Motor neuron (in vitro differentiated cells): ENCODE data around the gene CNR2. TPM values are rescaled to one million over a fixed set of nuclear protein-coding genes. Genes with fewer than 3 reads are reported as not detected.
"Not testable (repeated sequence)": the region's sequence is repeated elsewhere in the genome, so short reads cannot be mapped to it uniquely, and the experiment has no call there.

Experiments used
- ATAC-seq, 8 experiments: fragments of 200-7000 bp; cut with Tn5 transposase; replicated peaks in 6 of 8; 2 replicates each; pipeline ENCODE4 v1.8.0; 2021; ENCODE audit warnings: mild to moderate bottlenecking in 8 of 8, moderate library complexity in 8 of 8
- H3K27ac ChIP-seq, 2 donors: fragments of 250-450 bp; sonication (Bioruptor Pico); 2 replicates each; pipeline ENCODE4 v1.9.0; 2021; ENCODE audit warnings: antibody characterized with exemption in 2 of 2, mild to moderate bottlenecking in 2 of 2, moderate library complexity in 1 of 2
- H3K4me1 ChIP-seq, 2 donors: fragments of 250-450 bp; sonication (Bioruptor Pico); replicated peaks in 1 of 2; 2 replicates each; pipeline ENCODE4 v1.6.1; 2021; ENCODE audit warnings: antibody characterized with exemption in 2 of 2, mild to moderate bottlenecking in 2 of 2, moderate library complexity in 1 of 2
- H3K4me3 ChIP-seq, 5 donors: fragments of 250-450 bp; sonication (Bioruptor Pico); 2 replicates each; pipeline ENCODE4 v1.9.0; 2021; ENCODE audit warnings: antibody characterized with exemption in 5 of 5, mild to moderate bottlenecking in 5 of 5, moderate library complexity in 4 of 5
- WGBS, 10 experiments: fragments of 450-650 bp; shearing (Covaris generic); methylation state at CpG; one replicate each; pipeline ENCODE4 v1.0.0; 2022; 5-methylcytosine and 5-hydroxymethylcytosine counted together
- in situ Hi-C, 9 experiments: fragments of 400-800 bp; cut with MboI; loops; one replicate each; pipeline ENCODE4 v1.15.0; 2021; ENCODE audit warnings: low sequenced_read_pairs in 9 of 9, low pct_unique_long_range_greater_than_20kb in 2 of 9; ENCODE audit not compliant: unreplicated experiment in 9 of 9
- total RNA-seq, 8 experiments: library from RNA; unstranded; fragments of 300-600 nt; gene quantifications; 2 replicates each; pipeline versions ENCODE4 v1.2.3 to v1.2.4, GENCODE V29; 2022

The CNR2 gene
- total RNA-seq, 8 experiments from 2014 or later = 0.09 to 0.57 (median 0.11) TPM; not detected in 4

- in situ Hi-C loops = no loop called here
- ATAC-seq = no peak
- Histone ChIP-seq H3K27ac (no peak overlapping the region), H3K4me1 (peaks cover 4 to 6% of the 10 kb centered on the region in 2 donors), H3K4me3 (no peak overlapping the region)
- WGBS, 10 experiments = 69 to 100% (median 89%) methylated on average over 2 to 13 of the region's 13 CpGs; no CpG with 5 or more reads in 2 of the 10 experiments
Observed at GRCh38 chr1:23864801-23865542, 48.2 kb downstream of the CNR2 start.

- no peak for ATAC-seq
- 28 to 100% (median 61%) methylated on average over 1 to 3 of the region's 3 CpGs; no CpG with 5 or more reads in 1 of the 10 experiments for WGBS, 10 experiments
- no peak overlapping the region for H3K27ac ChIP-seq
- in situ Hi-C loops = no loop called here
- peaks cover 4 to 6% of the 10 kb centered on the region in 2 donors for H3K4me1 ChIP-seq
- H3K4me3 ChIP-seq = no peak overlapping the region
Observed at GRCh38 chr1:23862640-23863039, 50.5 kb downstream of the CNR2 start.

- Histone ChIP-seq H3K27ac (no peak overlapping the region), H3K4me1 (no peaks in the 10 kb centered on the region), H3K4me3 (no peak overlapping the region)
- 0 to 29% (median 5%) methylated on average over 1 to 2 of the region's 2 CpGs; no CpG with 5 or more reads in 3 of the 10 experiments for WGBS, 10 experiments
- peak in 3 of 8 experiments; percentile 30 to 63 (median 48) for ATAC-seq
- in situ Hi-C loops = no loop called here
Observed at GRCh38 chr1:23854568-23854967, 58.6 kb downstream of the CNR2 start.

GRCh38 chr1:23853124-23853523 lies 60.0 kb downstream of the CNR2 start:
- in situ Hi-C loops, H3K27ac ChIP-seq, ATAC-seq, H3K4me1 ChIP-seq, H3K4me3 ChIP-seq: not testable (repeated sequence)
- no CpG with 5 or more reads among the region's 34 CpGs for WGBS, 10 experiments

- H3K4me3 ChIP-seq, in situ Hi-C loops, H3K27ac ChIP-seq, ATAC-seq, H3K4me1 ChIP-seq: not testable (repeated sequence)
Observed at GRCh38 chr1:23851406-23851805, 61.8 kb downstream of the CNR2 start.

GRCh38 chr1:23848673-23849616 lies 64.2 kb downstream of the CNR2 start:
- ATAC-seq = no peak
- in situ Hi-C loops = no loop called here
- WGBS, 10 experiments = 62 to 100% (median 89%) methylated on average over 1 to 11 of the region's 12 CpGs; no CpG with 5 or more reads in 1 of the 10 experiments
- no peak overlapping the region for H3K4me3 ChIP-seq
- H3K4me1 ChIP-seq = no peaks in the 10 kb centered on the region
- H3K27ac ChIP-seq = no peak overlapping the region

GRCh38 chr1:23847482-23848095 lies 65.6 kb downstream of the CNR2 start:
- ATAC-seq, H3K27ac ChIP-seq, in situ Hi-C loops, H3K4me1 ChIP-seq, H3K4me3 ChIP-seq: not testable (repeated sequence)
- WGBS, 10 experiments = 80 to 100% (median 96%) methylated on average over 1 to 2 of the region's 2 CpGs; no CpG with 5 or more reads in 6 of the 10 experiments

- 66 to 95% (median 87%) methylated on average over 2 of the region's 2 CpGs for WGBS, 10 experiments
- H3K4me3 ChIP-seq = no peak overlapping the region
- in situ Hi-C loops = no loop called here
- no peak for ATAC-seq
- H3K27ac ChIP-seq = no peak overlapping the region
- H3K4me1 ChIP-seq = no peaks in the 10 kb centered on the region
Observed at GRCh38 chr1:23845163-23845562, 68.0 kb downstream of the CNR2 start.

- no peak for ATAC-seq
- WGBS, 10 experiments = 39 to 100% (median 83%) methylated on average over 1 to 5 of the region's 5 CpGs
- in situ Hi-C loops = no loop called here
Observed at GRCh38 chr1:23843644-23844043, 69.5 kb downstream of the CNR2 start.

GRCh38 chr1:23838401-23838866 lies 74.7 kb downstream of the CNR2 start:
- WGBS, 10 experiments = 0 to 20% (median 3%) methylated on average over 1 to 9 of the region's 21 CpGs; no CpG with 5 or more reads in 5 of the 10 experiments
- H3K4me3 ChIP-seq = peak overlapping the region; percentile 8 to 23 (median 14)
- H3K27ac ChIP-seq = no peak overlapping the region
- in situ Hi-C loops = no loop called here
- H3K4me1 ChIP-seq = peaks cover 0 to 3% of the 10 kb centered on the region in 2 donors
- peak; percentile 92 to 99 (median 96) for ATAC-seq

More at GRCh38 chr1:23843644-23844043, 69.5 kb downstream of the CNR2 start:
- no peaks in the 10 kb centered on the region for H3K4me1 ChIP-seq
- no peak overlapping the region for H3K4me3 ChIP-seq
- no peak overlapping the region for H3K27ac ChIP-seq

- in situ Hi-C loops = no loop called here
- peak in 6 of 8 experiments; percentile 27 to 58 (median 47) for ATAC-seq
- H3K4me3 ChIP-seq = peak overlapping the region in 1 of 5 donors; percentile 18
Observed at GRCh38 chr1:23837908-23838307, 75.3 kb downstream of the CNR2 start.

GRCh38 chr1:23836037-23836436 lies 77.1 kb downstream of the CNR2 start:
- ATAC-seq = no peak
- in situ Hi-C loops = no loop called here

More at GRCh38 chr1:23837908-23838307, 75.3 kb downstream of the CNR2 start:
- Histone ChIP-seq H3K27ac (no peak overlapping the region), H3K4me1 (peaks cover 0 to 3% of the 10 kb centered on the region in 2 donors)
- WGBS, 10 experiments = 0 to 60% (median 12%) methylated on average over 1 to 10 of the region's 13 CpGs; no CpG with 5 or more reads in 1 of the 10 experiments

More at GRCh38 chr1:23836037-23836436, 77.1 kb downstream of the CNR2 start:
- no peak overlapping the region for H3K4me3 ChIP-seq
- H3K4me1 ChIP-seq = peaks cover 0 to 3% of the 10 kb centered on the region in 2 donors
- 17 to 100% (median 66%) methylated on average over 1 to 3 of the region's 3 CpGs; no CpG with 5 or more reads in 1 of the 10 experiments for WGBS, 10 experiments
- H3K27ac ChIP-seq = no peak overlapping the region
